GM19463 (cell line): Measurements from ENCODE around the gene ZDHHC11B.

Source experiments
- ATAC-seq: cut with Tn5 transposase; IDR thresholded peaks from one replicate; pipeline ENCODE4 v1.9.1; 2021; ENCODE audit warnings: mild to moderate bottlenecking, moderate library complexity; ENCODE audit not compliant: unreplicated experiment

Gene ZDHHC11B

GRCh38 chr5:663436-664342 lies 120.8 kb downstream of the ZDHHC11B start:
- no peak for ATAC-seq

DNA sequence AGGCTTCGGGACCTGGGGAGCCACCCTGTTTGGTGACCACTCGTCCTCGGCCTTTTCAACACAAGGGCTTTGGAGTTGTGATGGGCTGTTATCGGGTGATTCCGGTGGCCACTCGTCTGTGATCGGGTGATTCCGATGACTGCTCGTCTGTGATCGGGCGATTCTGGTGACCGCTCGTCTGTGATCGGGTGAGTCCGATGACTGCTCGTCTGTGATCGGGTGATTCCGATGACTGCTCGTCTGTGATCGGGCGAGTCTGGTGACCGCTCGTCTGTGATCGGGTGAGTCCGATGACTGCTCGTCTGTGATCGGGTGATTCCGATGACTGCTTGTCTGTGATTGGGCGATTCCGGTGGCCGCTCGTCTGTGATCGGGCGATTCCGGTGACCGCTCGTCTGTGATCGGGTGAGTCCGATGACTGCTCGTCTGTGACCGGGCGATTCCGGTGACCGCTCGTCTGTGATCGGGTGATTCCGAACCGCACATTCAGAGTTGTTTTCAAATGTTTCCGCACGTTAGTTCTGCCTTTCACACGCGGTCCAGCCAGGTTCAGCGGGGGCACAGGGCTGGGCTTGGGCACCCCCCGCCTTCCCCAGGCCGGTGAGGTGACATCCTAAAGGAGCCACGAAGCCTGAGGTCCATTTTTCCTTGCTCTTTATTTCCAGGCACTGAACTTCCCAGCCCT lies 121.6 kb downstream of the ZDHHC11B start:
- no peak for ATAC-seq

- no peak for ATAC-seq
Measured at GRCh38 chr5:661891-662750, 122.4 kb downstream of the ZDHHC11B start.

DNA sequence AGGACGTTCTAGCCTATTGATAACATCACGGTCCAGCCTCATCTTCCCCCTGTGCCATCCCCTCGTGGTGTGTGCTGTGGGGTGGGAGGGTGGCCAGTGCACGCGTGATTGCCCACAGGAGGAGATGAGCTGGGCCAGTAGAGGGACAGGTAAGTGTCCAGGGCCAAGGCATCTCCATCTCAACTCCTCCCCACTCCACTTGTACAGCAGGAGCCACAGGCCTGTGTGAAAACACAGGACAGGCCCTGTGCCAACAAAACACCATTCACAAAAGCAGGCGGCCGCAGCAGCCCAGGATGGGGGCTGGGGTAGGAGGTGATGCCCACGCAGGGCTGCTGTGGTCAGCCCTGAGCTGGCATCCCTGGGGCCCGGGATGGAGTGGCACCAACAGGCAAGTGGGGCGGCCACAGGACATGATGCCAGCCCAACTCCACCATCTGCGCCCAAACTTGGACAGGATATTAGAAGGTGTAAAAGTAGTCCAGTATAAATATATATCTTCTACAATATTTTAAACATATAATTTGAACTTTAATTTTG lies 124.0 kb downstream of the ZDHHC11B start:
- ATAC-seq, result no peak
